SJSA1 (cell line): ENCODE data around the gene PPP1R7. TPM values are rescaled to one million over a fixed set of nuclear protein-coding genes. Genes with fewer than 3 reads are reported as not detected.
"Not testable (repeated sequence)": the region's sequence is repeated elsewhere in the genome, so short reads cannot be mapped to it uniquely, and the experiment has no call there.

Experiments used
- DNase-seq, 2 experiments: peaks; one replicate each; pipeline ENCODE4 v3.0.0-alpha.2; 2015 to 2020; ENCODE audit warnings: low spot score in 2 of 2, low read depth in 1 of 2
- H3K27ac ChIP-seq: fragments of 250-450 bp; sonication (Bioruptor Pico); 2 replicates; pipeline ENCODE4 v1.5.1; 2020; ENCODE audit warnings: mild to moderate bottlenecking, moderate library complexity
- H3K27me3 ChIP-seq: fragments of 250-450 bp; sonication (Bioruptor Pico); replicated peaks from 2 replicates; pipeline ENCODE4 v1.5.1; 2020; ENCODE audit warnings: mild to moderate bottlenecking, moderate library complexity
- H3K36me3 ChIP-seq: fragments of 250-450 bp; sonication (Bioruptor Pico); 2 replicates; pipeline ENCODE4 v1.5.1; 2020; ENCODE audit warnings: mild to moderate bottlenecking
- H3K4me1 ChIP-seq: fragments of 250-450 bp; sonication (Bioruptor Pico); replicated peaks from 2 replicates; pipeline ENCODE4 v1.6.1; 2021; ENCODE audit warnings: mild to moderate bottlenecking
- H3K4me3 ChIP-seq: fragments of 250-450 bp; sonication (Bioruptor Pico); 2 replicates; pipeline ENCODE4 v1.5.1; 2020; ENCODE audit warnings: mild to moderate bottlenecking
- H3K9me3 ChIP-seq: fragments of 250-450 bp; sonication (Bioruptor Pico); replicated peaks from 2 replicates; pipeline ENCODE4 v1.5.1; 2020; ENCODE audit warnings: mild to moderate bottlenecking
- total RNA-seq: library from RNA; depleted of rRNA; stranded (reverse); fragments of >200 nt; shearing (Covaris generic); gene quantifications from 2 replicates; pipeline ENCODE4 v1.2.3, GENCODE V29; 2014; rRNA removed

The PPP1R7 gene
- 140 and 159 TPM in 2 replicates for total RNA-seq

- Histone ChIP-seq H3K36me3 (peaks cover 37% of the 10 kb centered on the region), H3K27ac (peak within 1 kb of the TSS; percentile 64), H3K4me1 (peaks cover 31% of the 10 kb centered on the region)
Observed at GRCh38 chr2:241149925-241150659, at the start of gene PPP1R7. PPP1R7 (plus strand) TSS chr2:241150467; CDS start chr2:241150496, 29 bp downstream.

GRCh38 chr2:241102239-241102803, 47.9 kb upstream of the PPP1R7 start, which contains the start of gene MTERF4:
MTERF4 (minus strand) TSS chr2:241102287; CDS start chr2:241102273, 14 bp downstream.
- Histone ChIP-seq H3K27me3 (no peaks in the 10 kb centered on the region), H3K27ac (peak within 1 kb of the TSS; percentile 25), H3K36me3 (peaks cover 51% of the 10 kb centered on the region), H3K4me1 (peaks cover 17% of the 10 kb centered on the region), H3K9me3 (no peaks in the 10 kb centered on the region), H3K4me3 (peak within 1 kb of the TSS; percentile 59)
- peak; percentile 81 to 82 for DNase-seq

More at GRCh38 chr2:241149925-241150659, at the start of gene PPP1R7:
- Histone ChIP-seq H3K4me3 (peak within 1 kb of the TSS; percentile 77), H3K27me3 (no peaks in the 10 kb centered on the region), H3K9me3 (no peaks in the 10 kb centered on the region)
- peak; percentile 92 to 95 for DNase-seq

- Histone ChIP-seq H3K36me3 (peaks cover 50% of the 10 kb centered on the region), H3K27ac (no peak overlapping the region), H3K9me3 (no peaks in the 10 kb centered on the region), H3K27me3 (no peaks in the 10 kb centered on the region), H3K4me1 (peaks cover 17% of the 10 kb centered on the region), H3K4me3 (peak overlapping the region; percentile 59)
- DNase-seq: no peak
Observed at GRCh38 chr2:241103176-241103595, 47.1 kb upstream of the PPP1R7 start.

GRCh38 chr2:241104611-241105010, 45.7 kb upstream of the PPP1R7 start:
- not testable (repeated sequence) for H3K4me3 ChIP-seq, H3K27me3 ChIP-seq, H3K9me3 ChIP-seq, H3K27ac ChIP-seq, DNase-seq
- Histone ChIP-seq H3K4me1 (peaks cover 17% of the 10 kb centered on the region), H3K36me3 (peaks cover 40% of the 10 kb centered on the region)

GRCh38 chr2:241105641-241106040, 44.6 kb upstream of the PPP1R7 start:
- Histone ChIP-seq H3K27me3 (no peaks in the 10 kb centered on the region), H3K4me3 (no peak overlapping the region)
- no peak for DNase-seq

GRCh38 chr2:241107031-241107783, 43.1 kb upstream of the PPP1R7 start:
- H3K4me1 ChIP-seq: peaks cover 7% of the 10 kb centered on the region; the same call in 1 of the 2 replicates
- DNase-seq: no peak
- no peaks in the 10 kb centered on the region for H3K9me3 ChIP-seq
- no peak overlapping the region for H3K27ac ChIP-seq
- H3K4me3 ChIP-seq: no peak overlapping the region
- H3K36me3 ChIP-seq: peaks cover 34% of the 10 kb centered on the region
- no peaks in the 10 kb centered on the region for H3K27me3 ChIP-seq

More at GRCh38 chr2:241105641-241106040, 44.6 kb upstream of the PPP1R7 start:
- H3K9me3 ChIP-seq: no peaks in the 10 kb centered on the region
- H3K36me3 ChIP-seq: peaks cover 32% of the 10 kb centered on the region
- no peak overlapping the region for H3K27ac ChIP-seq
- peaks cover 17% of the 10 kb centered on the region for H3K4me1 ChIP-seq

- no peaks in the 10 kb centered on the region for H3K4me1 ChIP-seq
- no peaks in the 10 kb centered on the region for H3K9me3 ChIP-seq
- no peak overlapping the region for H3K4me3 ChIP-seq
- DNase-seq: no peak
- H3K27ac ChIP-seq: no peak overlapping the region
- no peaks in the 10 kb centered on the region for H3K27me3 ChIP-seq
- H3K36me3 ChIP-seq: peaks cover 37% of the 10 kb centered on the region
Observed at GRCh38 chr2:241108271-241109209, 41.7 kb upstream of the PPP1R7 start.

- DNase-seq: no peak
- no peaks in the 10 kb centered on the region for H3K9me3 ChIP-seq
- H3K4me1 ChIP-seq: no peaks in the 10 kb centered on the region
- H3K36me3 ChIP-seq: peaks cover 43% of the 10 kb centered on the region
- no peaks in the 10 kb centered on the region for H3K27me3 ChIP-seq
- no peak overlapping the region for H3K4me3 ChIP-seq
- no peak overlapping the region for H3K27ac ChIP-seq
Observed at GRCh38 chr2:241109210-241110088, 40.8 kb upstream of the PPP1R7 start.

GRCh38 chr2:241110089-241110606, 40.1 kb upstream of the PPP1R7 start:
- DNase-seq: no peak
- Histone ChIP-seq H3K4me3 (no peak overlapping the region), H3K9me3 (no peaks in the 10 kb centered on the region), H3K27ac (no peak overlapping the region), H3K4me1 (no peaks in the 10 kb centered on the region), H3K27me3 (no peaks in the 10 kb centered on the region), H3K36me3 (peaks cover 50% of the 10 kb centered on the region)

GRCh38 chr2:241110607-241111439, 39.4 kb upstream of the PPP1R7 start:
- DNase-seq: no peak
- H3K9me3 ChIP-seq: no peaks in the 10 kb centered on the region
- no peak overlapping the region for H3K27ac ChIP-seq
- H3K27me3 ChIP-seq: no peaks in the 10 kb centered on the region
- H3K4me3 ChIP-seq: no peak overlapping the region
- no peaks in the 10 kb centered on the region for H3K4me1 ChIP-seq
- peaks cover 51% of the 10 kb centered on the region for H3K36me3 ChIP-seq

- no peaks in the 10 kb centered on the region for H3K27me3 ChIP-seq
- no peak overlapping the region for H3K27ac ChIP-seq
- peaks cover 47% of the 10 kb centered on the region for H3K36me3 ChIP-seq
- DNase-seq: no peak
- H3K4me1 ChIP-seq: no peaks in the 10 kb centered on the region
- no peaks in the 10 kb centered on the region for H3K9me3 ChIP-seq
- no peak overlapping the region for H3K4me3 ChIP-seq
Observed at GRCh38 chr2:241111440-241111805, 38.8 kb upstream of the PPP1R7 start.
